B cell (primary cell): ENCODE data around the gene PDE4B.
"Not testable (repeated sequence)": the region's sequence is repeated elsewhere in the genome, so short reads cannot be mapped to it uniquely, and the experiment has no call there.

Source experiments
- CTCF ChIP-seq: fragments of 200-600 bp; IDR thresholded peaks from one replicate; pipeline ENCODE4 v1.8.0; 2022; ENCODE audit warnings: antibody characterized with exemption, mild to moderate bottlenecking
- EZH2 ChIP-seq: IDR thresholded peaks from 2 replicates; pipeline ENCODE4 v1.6.1; 2012; ENCODE audit warnings: borderline replicate concordance, low read depth, mild to moderate bottlenecking, moderate library complexity, low read length; ENCODE audit not compliant: insufficient read depth, poor library complexity, severe bottlenecking

GRCh38 chr1:66006534-66006933, 213.8 kb downstream of the PDE4B start:
- not testable (repeated sequence) for TF ChIP-seq CTCF, EZH2
